ENCODE measurements around the gene ANAPC15. TPM values are rescaled to one million over a fixed set of nuclear protein-coding genes. Genes with fewer than 3 reads are reported as not detected.
A peak's percentile ranks its signal among the peaks of the same experiment; 100 is the strongest.
"Not testable (repeated sequence)": the region's sequence is repeated elsewhere in the genome, so short reads cannot be mapped to it uniquely, and the experiment has no call there.

ANAPC15 gene
- total RNA-seq, 4 donors from 2014 or later, result 21.5 to 49.6 (median 39.7) TPM

DNA sequence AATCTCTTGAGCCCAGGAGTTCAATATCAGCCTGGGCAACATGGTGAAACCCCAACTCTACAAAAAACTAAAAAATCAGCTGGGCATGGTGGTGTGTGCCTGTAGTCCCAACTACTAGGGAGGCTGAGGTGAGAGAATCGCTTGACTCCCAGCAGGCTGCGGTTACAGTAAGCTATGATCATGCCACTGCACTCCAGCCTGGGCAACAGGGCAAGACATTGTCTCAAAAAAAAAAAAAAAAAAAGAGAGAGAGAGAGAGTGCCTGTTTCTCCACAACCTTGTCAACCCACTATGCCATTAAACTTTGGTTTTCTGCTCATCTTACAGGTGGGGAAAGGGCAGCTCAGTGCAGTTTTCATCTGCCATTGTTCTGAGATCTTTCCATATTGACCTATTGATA is 28.2 kb upstream of the ANAPC15 start:
- Histone ChIP-seq H3K36me3 (no peaks in the 10 kb centered on the region), H3K4me1 (no peaks in the 10 kb centered on the region), H3K27me3 (no peaks in the 10 kb centered on the region), H3K27ac (no peak overlapping the region), H3K9me3 (no peaks in the 10 kb centered on the region), H3K4me3 (replicated peaks in 1 of 3) (no peak overlapping the region)
- TF ChIP-seq, protein P1, sequence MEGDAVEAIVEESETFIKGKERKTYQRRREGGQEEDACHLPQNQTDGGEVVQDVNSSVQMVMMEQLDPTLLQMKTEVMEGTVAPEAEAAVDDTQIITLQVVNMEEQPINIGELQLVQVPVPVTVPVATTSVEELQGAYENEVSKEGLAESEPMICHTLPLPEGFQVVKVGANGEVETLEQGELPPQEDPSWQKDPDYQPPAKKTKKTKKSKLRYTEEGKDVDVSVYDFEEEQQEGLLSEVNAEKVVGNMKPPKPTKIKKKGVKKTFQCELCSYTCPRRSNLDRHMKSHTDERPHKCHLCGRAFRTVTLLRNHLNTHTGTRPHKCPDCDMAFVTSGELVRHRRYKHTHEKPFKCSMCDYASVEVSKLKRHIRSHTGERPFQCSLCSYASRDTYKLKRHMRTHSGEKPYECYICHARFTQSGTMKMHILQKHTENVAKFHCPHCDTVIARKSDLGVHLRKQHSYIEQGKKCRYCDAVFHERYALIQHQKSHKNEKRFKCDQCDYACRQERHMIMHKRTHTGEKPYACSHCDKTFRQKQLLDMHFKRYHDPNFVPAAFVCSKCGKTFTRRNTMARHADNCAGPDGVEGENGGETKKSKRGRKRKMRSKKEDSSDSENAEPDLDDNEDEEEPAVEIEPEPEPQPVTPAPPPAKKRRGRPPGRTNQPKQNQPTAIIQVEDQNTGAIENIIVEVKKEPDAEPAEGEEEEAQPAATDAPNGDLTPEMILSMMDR (IDR thresholded peaks at IDR 0.05), result no peak
- TF ChIP-seq POLR2A (IDR thresholded peaks at IDR 0.05), result no peak
- DNase-seq, result no peak
- intact Hi-C loops (cut with DNase I), result no loop called here
- 96 to 97% methylated on average over 2 of the region's 2 CpGs for WGBS, 2 donors

DNA sequence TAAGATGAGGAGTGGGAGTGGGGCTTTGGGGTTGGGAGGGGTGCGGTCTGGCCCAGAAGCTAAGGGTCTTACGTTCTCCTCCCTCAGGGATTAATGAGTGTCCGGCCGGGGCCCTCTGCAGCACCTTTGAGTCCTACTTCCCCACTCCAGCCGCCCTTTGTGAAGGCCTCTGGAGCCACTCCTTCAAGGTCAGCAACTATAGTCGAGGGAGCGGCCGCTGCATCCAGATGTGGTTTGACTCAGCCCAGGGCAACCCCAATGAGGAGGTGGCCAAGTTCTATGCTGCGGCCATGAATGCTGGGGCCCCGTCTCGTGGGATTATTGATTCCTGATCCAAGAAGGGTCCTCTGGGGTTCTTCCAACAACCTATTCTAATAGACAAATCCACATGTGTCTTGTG is 27.0 kb upstream of the ANAPC15 start:
- H3K4me1 ChIP-seq, result no peaks in the 10 kb centered on the region
- DNase-seq, result no peak
- H3K4me3 ChIP-seq (replicated peaks in 1 of 3), result no peak overlapping the region
- WGBS, 2 donors, result 93 to 96% methylated on average over 11 of the region's 11 CpGs
- intact Hi-C loops (cut with DNase I), result no loop called here
- TF ChIP-seq, protein P1 (IDR thresholded peaks at IDR 0.05), result no peak
- no peak for TF ChIP-seq POLR2A (IDR thresholded peaks at IDR 0.05)
- no peak overlapping the region for H3K27ac ChIP-seq
- no peaks in the 10 kb centered on the region for H3K27me3 ChIP-seq
- no peaks in the 10 kb centered on the region for H3K36me3 ChIP-seq
- no peaks in the 10 kb centered on the region for H3K9me3 ChIP-seq

DNA sequence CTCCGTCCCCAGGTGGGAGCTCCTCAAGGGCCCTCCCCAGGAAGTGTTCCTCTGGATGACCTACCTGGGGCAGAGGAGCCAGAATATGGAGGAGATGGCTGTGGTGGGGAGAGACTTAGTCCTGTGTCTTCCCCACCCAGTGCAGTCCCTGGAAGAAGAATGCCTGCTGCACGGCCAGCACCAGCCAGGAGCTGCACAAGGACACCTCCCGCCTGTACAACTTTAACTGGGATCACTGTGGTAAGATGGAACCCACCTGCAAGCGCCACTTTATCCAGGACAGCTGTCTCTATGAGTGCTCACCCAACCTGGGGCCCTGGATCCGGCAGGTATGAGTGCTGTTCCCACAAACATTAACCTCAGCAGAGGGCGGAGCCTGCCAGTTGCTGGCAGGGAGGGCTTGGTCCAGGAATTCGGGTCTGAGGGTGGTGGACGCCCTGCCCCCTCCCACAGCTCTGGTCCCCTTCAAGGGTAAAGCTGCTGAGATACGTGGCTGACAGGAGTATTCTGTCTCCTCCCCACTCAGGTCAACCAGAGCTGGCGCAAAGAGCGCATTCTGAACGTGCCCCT is 26.4 kb upstream of the ANAPC15 start:
- WGBS, 2 donors, result 79 to 91% methylated on average over 10 to 12 of the region's 12 CpGs
- Histone ChIP-seq H3K9me3 (no peaks in the 10 kb centered on the region), H3K27me3 (no peaks in the 10 kb centered on the region), H3K36me3 (no peaks in the 10 kb centered on the region), H3K27ac (no peak overlapping the region), H3K4me1 (no peaks in the 10 kb centered on the region), H3K4me3 (replicated peaks in 1 of 3) (no peak overlapping the region)
- intact Hi-C loops (cut with DNase I), result no loop called here
- no peak for DNase-seq
- no peak for TF ChIP-seq POLR2A (IDR thresholded peaks at IDR 0.05)
- TF ChIP-seq, protein P1 (IDR thresholded peaks at IDR 0.05), result no peak

DNA sequence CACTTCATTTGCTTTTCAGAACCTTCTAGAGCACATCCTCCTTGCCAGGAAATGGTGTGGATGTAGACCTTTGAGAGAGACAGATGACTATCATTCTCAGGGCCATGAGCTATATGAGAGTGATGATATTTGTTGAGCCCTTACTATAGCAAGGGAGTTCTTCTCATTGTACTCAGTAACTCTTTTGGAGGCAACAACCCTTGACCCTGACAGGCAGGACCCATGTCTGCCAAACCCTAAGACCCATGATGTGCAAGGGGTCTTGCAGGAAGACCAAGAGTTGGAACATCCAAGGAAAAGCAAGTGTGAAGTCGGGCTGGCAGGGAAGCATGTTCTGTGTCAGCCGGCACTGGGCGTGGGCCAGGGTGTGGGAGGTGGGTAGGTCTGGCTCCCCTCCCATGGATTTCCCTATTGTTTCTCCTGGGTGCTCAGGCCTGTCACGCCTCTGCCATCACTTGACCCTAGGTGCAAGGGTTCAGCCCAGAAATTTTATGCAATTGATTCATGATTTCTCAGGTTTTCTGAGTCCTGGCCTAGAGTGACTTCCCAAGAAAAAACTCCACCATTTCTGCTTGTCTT is 24.3 kb upstream of the ANAPC15 start:
- intact Hi-C loops (cut with DNase I), result no loop called here
- peak in 1 of 2 donors; percentile 25 for DNase-seq
- no peak overlapping the region for H3K27ac ChIP-seq
- no peaks in the 10 kb centered on the region for H3K4me1 ChIP-seq
- H3K4me3 ChIP-seq (replicated peaks in 1 of 3), result no peak overlapping the region
- WGBS, 2 donors, result 83 to 87% methylated on average over 4 of the region's 4 CpGs
- TF ChIP-seq POLR2A (IDR thresholded peaks at IDR 0.05), result no peak
- TF ChIP-seq, protein P1 (IDR thresholded peaks at IDR 0.05), result no peak
- H3K27me3 ChIP-seq, result no peaks in the 10 kb centered on the region
- no peaks in the 10 kb centered on the region for H3K9me3 ChIP-seq
- H3K36me3 ChIP-seq, result no peaks in the 10 kb centered on the region

DNA sequence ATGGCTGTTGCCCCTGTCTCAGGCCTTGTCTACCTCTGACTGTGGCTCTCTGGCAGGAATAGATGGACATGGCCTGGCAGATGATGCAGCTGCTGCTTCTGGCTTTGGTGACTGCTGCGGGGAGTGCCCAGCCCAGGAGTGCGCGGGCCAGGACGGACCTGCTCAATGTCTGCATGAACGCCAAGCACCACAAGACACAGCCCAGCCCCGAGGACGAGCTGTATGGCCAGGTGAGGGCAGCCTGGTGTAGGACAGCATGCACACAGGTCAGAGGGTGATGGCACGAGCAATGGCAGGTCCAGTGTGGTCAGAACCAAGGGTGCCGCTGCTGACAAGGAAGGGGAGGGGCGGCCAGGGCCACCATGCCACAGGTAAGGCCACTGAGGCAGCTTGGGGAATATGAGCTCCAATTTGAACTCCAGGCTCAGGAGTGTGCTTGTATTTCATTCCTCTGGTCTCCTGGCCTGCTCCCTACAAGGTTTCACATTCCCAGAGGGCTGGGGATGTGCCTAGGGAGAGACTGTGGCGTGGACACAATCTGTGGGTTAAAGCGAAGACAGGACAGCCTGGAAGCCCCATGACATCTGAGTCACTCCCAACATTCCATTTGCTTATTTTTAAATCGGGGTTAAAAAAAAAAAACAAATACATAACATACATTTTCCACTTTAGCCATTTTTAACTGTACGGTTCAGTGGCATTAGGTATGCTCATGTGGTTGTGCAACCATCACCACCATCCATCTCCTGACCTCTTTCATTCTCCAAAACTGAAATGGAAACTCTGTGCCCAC is 23.6 kb upstream of the ANAPC15 start:
- H3K4me1 ChIP-seq, result no peaks in the 10 kb centered on the region
- H3K9me3 ChIP-seq, result no peaks in the 10 kb centered on the region
- no peaks in the 10 kb centered on the region for H3K36me3 ChIP-seq
- WGBS, 2 donors, result 85 to 93% methylated on average over 8 to 14 of the region's 14 CpGs
- intact Hi-C loops (cut with DNase I), result no loop called here
- no peaks in the 10 kb centered on the region for H3K27me3 ChIP-seq
- TF ChIP-seq POLR2A (IDR thresholded peaks at IDR 0.05), result no peak
- TF ChIP-seq, protein P1 (IDR thresholded peaks at IDR 0.05), result no peak
- DNase-seq, result no peak
- no peak overlapping the region for H3K27ac ChIP-seq
- no peak overlapping the region for H3K4me3 ChIP-seq (replicated peaks in 1 of 3)

DNA sequence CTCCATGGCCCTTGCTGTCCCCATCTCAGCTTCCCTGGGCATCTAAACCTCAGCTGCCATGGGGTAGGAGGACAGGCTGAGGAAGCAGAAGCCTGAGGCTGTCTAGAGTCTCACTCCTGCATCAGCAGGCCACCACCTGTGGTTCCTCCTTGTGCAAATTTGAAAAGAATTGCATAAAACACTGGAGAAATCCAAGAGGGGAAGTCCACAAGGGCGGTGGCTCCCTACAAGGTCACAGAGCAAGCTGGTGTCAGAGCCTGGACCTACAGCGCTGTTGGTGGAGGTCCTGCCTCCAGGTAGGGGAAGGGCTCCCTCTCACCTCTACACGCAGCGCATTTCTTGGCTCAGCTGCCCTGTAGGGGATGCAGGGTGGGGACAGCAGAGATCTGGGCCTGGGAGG is 23.0 kb upstream of the ANAPC15 start, which contains the start of gene FOLR3:
Gene FOLR3, plus strand, starts transcription at position 253 of the 400 bp plus-strand sequence. CDS start 228 bp downstream, outside the sequence.
- H3K36me3 ChIP-seq; H3K9me3 ChIP-seq; H3K27ac ChIP-seq; H3K27me3 ChIP-seq; intact Hi-C loops (cut with DNase I); DNase-seq; H3K4me1 ChIP-seq; H3K4me3 ChIP-seq (replicated peaks in 1 of 3): not testable (repeated sequence)
- 71 to 84% methylated on average over 4 of the region's 4 CpGs for WGBS, 2 donors
